Stimulated activated CD8-positive, alpha-beta memory T cell treated with anti-CD3 and anti-CD28 coated beads, Interleukin-4, amount 100 ng/mL, for 48 hours (primary cell): Measurements from ENCODE around the gene WFS1.
A peak's percentile ranks its signal among the peaks of the same experiment; 100 is the strongest.

ENCODE experiments used
- DNase-seq: peaks from one replicate; pipeline ENCODE4 v3.0.0-alpha.2; 2020

WFS1 gene

GRCh38 chr4:6326312-6327060 is 56.8 kb downstream of the WFS1 start:
- no peak for DNase-seq

DNA sequence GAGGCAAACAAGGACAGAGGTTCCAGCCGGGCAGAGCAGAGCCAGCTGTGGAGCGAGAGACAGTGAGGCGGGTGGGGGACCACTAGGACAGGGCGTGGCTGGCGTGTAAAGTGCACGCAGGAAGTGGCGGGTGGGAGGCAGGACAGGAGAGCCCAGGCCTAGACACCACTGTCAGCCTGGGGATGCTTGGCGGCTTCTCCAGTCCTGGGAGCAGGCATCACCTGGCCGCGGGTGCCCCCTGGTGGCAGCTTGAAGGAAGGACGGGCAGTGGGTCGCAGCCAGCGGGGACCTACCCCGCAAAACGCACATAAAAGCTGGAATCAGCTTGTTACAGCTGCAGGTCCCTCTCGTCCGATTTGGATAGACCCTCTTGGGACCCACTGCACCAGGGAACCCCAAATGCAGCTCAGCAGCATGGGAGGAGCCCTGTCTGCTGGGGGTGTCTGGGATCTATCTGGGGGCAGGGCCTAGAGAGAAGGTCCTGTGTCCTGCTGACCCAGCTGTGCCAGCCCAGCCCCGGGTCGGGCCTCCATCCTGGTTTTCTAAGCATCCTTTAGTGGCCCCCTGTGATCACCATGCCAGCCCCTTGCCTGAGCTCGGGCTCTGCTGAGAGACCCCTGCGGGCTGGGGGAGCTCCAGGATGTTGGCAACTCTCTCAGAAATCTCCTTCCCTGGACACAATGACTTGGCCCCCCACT is 57.7 kb downstream of the WFS1 start:
- DNase-seq: peak; percentile 89

GRCh38 chr4:6328526-6328925 is 58.9 kb downstream of the WFS1 start:
- no peak for DNase-seq

DNA sequence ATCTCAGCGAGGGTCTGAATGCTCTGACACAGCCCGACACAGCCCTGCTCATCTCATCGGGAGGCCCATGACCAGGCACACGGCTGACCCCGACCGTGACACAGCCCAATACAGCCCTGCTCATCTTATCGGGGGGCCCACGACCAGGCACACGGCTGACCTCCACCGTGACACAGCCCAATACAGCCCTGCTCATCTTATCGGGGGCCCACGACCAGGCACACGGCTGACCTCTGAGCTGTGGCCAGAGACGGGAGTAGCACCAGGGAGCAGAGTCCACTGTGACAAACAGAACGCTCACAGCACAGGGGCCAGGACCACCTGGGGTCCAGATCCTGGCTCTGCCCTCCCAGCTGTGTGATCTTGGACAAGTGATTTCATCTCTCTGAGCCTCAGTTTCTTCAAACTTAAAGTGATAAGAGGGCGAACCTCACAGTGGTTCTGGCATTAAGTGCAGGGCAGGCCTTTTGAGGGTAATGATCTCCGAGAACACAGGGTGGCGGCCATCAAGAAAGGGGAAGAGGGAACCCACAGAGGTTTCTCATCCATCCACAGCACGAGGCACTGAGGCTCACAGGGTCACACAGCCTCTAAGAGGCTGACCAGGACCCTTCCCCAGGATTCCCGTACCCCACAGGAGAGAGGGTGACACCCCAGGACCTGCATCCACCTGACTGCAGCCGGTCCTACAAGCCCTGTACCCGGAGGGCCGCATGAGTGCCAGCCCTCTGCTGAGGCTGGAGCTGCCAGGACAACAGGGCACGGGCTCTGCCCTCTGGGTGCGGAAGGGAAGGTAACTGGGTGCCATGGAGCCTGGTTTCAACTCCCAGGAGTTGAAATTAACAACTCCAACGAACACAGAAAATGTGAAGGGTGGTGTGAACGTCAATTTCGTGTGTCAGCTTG is 60.1 kb downstream of the WFS1 start:
- no peak for DNase-seq

DNA sequence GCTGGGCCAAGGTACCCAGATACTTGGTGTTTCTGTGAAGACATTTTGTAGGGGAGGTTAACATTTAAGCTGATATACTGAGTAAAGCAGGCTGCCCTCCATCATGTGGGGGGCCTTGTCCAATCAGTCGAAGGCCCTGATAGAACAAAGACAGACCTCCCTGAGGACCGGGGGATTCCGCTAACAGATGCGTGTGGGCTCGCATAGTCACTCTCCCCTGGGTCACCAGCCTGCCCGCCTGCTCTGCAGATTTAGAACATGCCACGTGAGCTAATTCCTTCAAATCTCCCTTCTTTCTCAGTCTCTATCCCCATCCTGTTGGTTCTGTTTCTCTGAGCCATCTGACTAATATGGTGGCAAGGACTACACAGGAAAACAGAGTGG is 60.7 kb downstream of the WFS1 start:
- DNase-seq: no peak

GRCh38 chr4:6331018-6331417 is 61.4 kb downstream of the WFS1 start:
- DNase-seq: peak; percentile 48

GRCh38 chr4:6331468-6331867 is 61.8 kb downstream of the WFS1 start:
- DNase-seq: no peak

DNA sequence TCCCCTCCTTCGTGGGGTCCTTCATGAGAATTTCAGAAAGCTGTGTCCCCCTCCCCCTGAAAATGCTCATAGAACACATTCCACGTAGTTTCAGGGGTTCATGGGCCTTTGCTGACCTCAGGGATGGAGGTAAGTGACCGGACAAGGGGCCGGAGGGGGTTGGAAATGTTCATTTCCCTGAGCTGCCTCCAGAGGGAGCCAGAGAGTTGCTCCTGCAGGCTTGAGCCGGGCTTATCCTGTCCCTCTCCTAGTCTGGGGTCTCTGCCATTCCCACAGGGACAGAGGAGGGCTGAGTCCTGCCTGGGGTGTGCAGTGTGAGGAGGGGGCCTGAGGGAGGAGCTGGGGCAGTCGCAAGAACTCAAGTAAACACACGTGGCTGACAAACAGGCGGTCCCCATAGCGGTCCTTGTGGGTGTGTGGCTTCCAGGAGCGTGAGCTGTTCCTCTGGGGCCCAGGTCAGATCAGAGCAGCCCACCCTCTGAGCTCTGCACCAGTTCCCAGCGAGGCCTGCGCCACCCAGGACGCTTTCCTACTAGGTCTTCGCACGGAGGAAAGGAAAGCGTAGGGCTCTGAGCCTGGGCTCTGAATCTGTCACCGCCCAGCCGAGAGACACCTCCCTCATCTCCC is 62.5 kb downstream of the WFS1 start:
- DNase-seq: peak; percentile 65

GRCh38 chr4:6332669-6333050 is 63.0 kb downstream of the WFS1 start:
- DNase-seq: no peak

DNA sequence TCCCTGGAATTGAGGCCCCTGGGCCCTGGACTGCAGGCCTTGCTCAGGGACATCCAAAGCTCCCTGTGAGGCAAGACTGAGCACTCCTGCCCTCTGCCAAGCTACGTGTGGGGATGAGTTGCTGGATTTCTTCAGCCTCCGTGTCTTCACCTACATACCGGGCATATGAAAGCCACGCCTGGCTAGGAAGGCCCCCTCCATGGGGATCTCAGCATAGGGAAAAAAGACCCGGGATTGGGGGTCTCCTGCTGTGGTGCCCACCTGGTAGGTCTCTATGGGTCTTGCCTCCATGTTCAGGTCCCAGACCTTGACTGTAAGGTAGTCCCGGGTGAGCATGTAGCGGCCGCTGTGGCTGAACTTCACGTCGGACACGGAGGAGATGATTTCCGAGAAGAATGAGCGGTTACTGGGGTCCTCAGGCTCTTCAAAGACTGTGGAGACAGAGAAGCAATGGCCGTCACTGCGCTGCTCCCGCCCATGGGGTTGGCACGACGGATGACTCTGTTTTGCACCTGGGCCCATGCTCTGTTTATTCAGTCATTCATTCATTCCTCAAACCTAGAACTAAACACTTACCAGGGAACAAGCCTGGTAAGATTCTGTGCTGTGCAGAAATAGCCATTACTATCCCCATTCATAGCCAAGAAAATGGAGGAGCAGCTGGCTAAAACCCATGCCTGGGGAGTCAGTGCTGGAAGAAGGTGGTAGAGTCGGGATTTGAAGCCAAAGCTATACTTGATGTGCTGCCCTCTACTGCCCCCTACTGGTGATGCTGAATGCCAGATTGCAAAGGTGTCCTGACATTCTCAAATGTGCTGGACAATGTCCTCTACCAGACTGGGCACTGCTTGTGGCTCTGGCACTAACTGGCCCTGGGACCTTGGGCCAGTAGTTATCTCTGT is 63.9 kb downstream of the WFS1 start:
- DNase-seq: peak; percentile 60

DNA sequence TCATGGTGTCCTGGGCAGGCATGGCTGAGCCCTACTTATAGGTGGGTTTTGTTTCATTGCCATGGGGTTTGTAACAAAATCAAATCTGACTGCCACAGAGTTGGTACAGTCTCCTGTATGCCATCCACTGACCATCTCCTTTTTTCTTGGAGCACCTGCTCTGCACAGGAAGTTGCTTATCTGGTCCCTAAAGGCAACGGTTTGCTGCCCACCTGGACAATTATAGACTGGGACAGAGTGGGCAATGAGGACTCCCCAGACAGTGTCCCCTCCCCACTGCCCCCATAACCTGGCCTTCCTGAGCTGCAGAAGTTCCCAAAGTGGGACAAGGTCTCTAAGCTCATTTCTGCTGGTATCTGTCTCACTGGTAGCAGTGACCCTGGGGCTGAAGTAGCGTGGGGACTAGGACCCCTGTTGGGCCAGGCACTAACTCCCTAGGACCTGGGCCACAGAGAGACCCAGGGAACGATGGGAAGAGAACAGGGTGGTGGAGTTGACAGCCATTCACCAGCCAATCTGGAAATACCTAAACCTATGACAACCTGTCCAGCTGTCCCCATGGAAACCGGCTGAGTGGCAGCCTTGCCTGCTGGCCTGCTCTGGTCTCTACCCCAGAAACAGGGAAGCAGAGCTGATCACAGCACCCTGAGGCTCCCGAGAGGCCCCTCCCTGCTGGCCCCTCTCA is 64.7 kb downstream of the WFS1 start:
- DNase-seq: no peak

DNA sequence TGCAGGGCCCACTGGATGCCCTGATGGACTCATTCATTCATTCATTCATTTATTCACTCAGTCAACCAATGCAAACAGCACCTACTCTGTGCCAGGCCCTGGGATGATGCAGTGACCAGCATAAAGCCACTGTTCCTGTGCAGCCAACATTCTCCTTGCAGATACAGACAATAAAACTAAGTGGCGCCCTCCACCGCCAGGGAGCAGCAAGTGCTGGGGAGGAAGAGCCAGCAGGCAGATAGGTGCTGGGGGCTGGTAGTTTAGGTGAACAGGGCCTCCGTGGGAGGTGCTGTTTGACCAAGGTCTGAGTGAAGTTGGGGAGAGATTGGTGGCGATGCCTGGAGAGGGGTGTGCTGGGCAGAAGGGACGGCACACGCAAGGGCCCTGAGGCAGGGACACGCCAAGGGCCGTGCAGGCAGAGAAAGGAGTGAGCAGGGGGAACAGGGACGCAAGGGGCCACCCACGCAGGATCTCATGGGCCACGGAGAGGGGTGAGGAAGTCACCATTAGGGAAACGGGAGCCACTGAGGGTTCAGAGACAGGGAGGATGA is 65.5 kb downstream of the WFS1 start:
- DNase-seq: no peak

DNA sequence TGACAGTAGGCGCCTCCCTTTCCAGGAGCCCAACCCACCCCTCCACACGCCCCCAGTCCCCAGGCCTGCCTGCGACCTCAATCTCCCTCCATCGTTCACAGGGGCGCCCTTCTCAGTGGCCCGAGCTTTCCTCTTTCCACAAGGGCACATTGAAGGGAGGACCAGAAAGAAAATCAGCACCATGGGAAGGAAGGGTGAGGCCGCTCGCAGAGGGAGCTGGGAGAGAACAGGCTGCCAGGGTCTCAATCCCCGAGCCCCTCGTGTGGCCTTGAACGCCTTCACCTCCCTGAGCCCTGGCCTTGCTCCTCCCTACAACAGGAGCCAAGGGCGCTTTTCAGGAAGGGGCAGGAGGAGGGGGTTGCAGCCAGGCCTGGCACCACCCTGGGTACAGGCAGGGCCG is 66.5 kb downstream of the WFS1 start:
- no peak for DNase-seq

- DNase-seq: no peak
Observed at GRCh38 chr4:6337331-6337935, 67.8 kb downstream of the WFS1 start.

DNA sequence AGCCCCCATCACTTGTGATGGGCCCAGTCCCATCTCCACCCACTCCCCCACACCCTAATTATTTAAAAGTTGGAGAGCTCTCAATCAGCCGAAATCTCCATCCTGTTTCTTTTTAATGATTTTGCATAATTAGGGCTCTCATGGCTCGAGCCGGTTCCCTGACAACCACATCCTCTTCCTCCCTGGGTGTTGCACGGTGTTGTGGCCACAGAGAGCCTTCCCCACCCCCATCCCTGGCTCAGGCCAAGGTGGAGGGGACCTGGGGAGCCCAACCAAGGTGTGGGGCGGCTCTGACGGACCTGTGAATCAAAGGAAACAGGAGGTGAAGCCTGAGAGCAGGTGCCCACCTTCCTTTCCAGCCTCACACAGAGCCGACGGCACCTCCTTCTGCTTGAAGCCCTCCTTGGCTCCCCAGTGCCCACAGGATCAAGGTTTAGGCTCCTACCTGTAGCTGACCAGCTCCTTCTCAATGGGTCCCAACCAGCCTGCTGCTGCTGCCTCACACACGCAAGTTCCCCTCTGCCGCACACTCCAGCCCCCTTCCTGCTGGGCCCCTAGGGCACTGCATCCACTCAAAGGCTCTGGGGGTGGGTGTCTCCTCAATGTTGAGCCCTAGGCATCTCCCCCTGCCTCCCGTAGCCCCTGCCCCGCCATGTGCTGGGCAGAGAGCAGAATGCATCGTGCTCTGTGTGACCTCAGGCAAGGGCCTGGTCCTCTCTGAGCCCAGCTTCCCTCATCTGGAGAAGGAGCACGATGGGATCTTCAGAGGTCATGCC is 68.7 kb downstream of the WFS1 start:
- no peak for DNase-seq

DNA sequence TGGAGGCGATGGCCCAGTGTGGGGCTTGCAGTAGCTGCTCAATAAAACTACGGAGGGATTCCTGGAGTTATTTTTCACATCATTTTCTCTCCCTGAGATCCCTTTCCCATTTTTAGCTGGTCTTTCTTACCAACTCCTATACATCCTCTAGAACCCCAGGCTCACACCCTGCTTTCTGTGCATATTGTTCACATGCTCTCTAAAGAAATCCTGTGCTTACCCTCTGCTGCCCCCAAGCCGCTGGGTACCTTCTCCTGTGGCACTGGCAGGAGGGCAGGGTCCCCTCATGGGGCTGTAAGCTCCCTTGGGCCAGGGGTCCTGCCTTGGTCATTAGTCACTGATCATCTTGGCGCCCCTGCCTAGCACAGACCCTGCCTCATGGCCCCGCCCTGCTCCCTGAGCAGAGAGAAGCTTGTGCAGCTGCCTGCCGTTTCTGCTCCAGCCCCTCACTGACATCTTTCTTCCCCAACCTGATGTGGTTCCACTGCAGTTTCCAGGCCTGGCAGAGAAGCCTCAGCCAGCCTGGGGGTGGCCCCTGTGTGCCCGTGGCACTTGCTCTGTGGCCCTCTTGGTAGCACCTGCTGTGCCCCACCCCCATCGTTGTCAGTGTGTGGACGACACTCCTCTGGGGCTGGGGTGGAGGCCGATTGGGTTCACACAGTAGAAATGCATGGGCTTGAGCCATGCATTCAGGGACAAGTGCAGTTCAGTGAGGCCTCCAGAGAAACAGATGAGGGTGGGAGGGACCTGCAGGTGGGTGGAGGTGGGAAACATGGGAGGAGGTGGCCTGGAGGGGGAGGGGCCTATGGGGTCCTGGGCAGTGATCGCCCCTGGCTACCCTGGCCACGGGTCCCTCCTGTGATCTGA is 69.5 kb downstream of the WFS1 start:
- DNase-seq: no peak

DNA sequence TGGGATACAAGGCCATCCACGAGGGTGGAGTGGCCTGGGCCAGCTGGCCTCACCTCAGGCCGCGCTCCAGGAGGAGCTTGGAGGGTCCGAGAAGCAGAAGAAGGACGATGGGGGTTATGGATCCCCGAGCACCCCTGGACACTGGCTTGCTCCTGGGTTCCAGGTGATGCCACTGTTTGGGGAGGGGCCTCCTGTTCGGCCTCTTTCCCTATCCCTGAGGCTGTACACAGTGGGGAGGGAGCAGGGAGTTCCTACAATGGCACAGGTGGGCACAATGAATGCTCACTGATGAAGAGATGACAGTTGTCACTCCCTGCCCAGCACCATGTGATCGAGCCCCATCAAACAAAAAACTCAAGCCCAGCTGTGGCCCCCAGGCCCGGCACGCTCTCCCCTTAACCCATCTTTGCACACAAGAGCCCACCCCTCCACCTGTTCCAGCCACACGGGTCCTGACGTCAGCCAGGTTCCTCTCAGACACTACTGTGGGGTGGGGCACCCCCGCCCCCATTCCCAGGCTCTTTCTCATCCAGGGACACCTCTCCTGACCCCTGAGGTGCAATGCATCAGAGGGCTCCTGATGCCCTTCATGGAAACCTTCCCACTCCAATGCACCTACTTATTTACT is 70.3 kb downstream of the WFS1 start:
- DNase-seq: no peak

GRCh38 chr4:6340446-6341015 is 70.9 kb downstream of the WFS1 start:
- no peak for DNase-seq
